Measurements from ENCODE around the gene GPR148. TPM values are rescaled to one million over a fixed set of nuclear protein-coding genes. Genes with fewer than 3 reads are reported as not detected.

GPR148 gene
- total RNA-seq, 1 donor from 2014 or later, result not detected

DNA sequence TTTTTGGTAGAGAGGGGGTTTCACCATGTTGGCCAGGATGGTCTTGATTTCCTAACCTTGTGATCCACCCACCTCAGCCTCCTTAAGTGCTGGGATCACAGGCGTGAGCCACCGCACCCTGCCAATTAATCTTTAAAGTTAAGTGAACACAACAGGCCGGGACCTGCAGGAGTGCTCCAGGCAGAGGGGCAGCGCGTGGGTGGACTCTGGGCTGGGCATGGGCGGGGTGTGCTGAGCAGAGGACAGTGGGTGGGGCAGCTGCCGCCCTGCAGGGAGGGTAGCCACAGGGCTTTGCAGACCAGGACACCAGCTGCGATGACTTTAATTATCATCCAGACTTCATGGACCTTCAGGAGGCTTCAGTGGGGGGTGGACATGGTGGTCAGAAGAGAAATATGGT, 8.8 kb upstream of the GPR148 start:
- no peak overlapping the region for H3K4me3 Mint-ChIP-seq (ENCODE audit: unreplicated experiment)
- peaks cover 2% of the 10 kb centered on the region for H3K9me3 ChIP-seq (ENCODE audit: insufficient read depth, low read depth, low read length)
- no peaks in the 10 kb centered on the region for H3K79me2 ChIP-seq (ENCODE audit: insufficient read depth, low read length)
- H3K27me3 ChIP-seq (ENCODE audit: insufficient read depth, low read length), result no peaks in the 10 kb centered on the region
- H3K4me2 ChIP-seq (ENCODE audit: low read length), result no peak overlapping the region
- no peaks in the 10 kb centered on the region for H4K20me1 ChIP-seq (ENCODE audit: insufficient read depth, low read length)
- DNase-seq (ENCODE audit: low read depth) (no peak), FAIRE-seq (no peak)
- no peak for TF ChIP-seq EZH2 (IDR thresholded peaks at IDR 0.05; ENCODE audit: insufficient read depth, low read length)
- TF ChIP-seq, protein P1, sequence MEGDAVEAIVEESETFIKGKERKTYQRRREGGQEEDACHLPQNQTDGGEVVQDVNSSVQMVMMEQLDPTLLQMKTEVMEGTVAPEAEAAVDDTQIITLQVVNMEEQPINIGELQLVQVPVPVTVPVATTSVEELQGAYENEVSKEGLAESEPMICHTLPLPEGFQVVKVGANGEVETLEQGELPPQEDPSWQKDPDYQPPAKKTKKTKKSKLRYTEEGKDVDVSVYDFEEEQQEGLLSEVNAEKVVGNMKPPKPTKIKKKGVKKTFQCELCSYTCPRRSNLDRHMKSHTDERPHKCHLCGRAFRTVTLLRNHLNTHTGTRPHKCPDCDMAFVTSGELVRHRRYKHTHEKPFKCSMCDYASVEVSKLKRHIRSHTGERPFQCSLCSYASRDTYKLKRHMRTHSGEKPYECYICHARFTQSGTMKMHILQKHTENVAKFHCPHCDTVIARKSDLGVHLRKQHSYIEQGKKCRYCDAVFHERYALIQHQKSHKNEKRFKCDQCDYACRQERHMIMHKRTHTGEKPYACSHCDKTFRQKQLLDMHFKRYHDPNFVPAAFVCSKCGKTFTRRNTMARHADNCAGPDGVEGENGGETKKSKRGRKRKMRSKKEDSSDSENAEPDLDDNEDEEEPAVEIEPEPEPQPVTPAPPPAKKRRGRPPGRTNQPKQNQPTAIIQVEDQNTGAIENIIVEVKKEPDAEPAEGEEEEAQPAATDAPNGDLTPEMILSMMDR (IDR thresholded peaks at IDR 0.05; ENCODE audit: insufficient read depth, low read depth, low read length), result no peak
- no peaks in the 10 kb centered on the region for H3K4me1 Mint-ChIP-seq (ENCODE audit: low read depth, unreplicated experiment)
- no peaks in the 10 kb centered on the region for H3K36me3 ChIP-seq (ENCODE audit: insufficient read depth, low read length)
- H3K9ac ChIP-seq (ENCODE audit: low read length), result no peak overlapping the region
- peaks cover 4% of the 10 kb centered on the region for H3K9me3 Mint-ChIP-seq (ENCODE audit: unreplicated experiment)
- H3K36me3 Mint-ChIP-seq (ENCODE audit: low read depth, unreplicated experiment), result no peaks in the 10 kb centered on the region
- no peak overlapping the region for H2AFZ ChIP-seq (ENCODE audit: low read depth, low read length)
- H3K27ac ChIP-seq (ENCODE audit: low read depth, low read length), result no peak overlapping the region
- peaks cover 3% of the 10 kb centered on the region for H3K27me3 Mint-ChIP-seq (ENCODE audit: low read depth, unreplicated experiment)
- no peak overlapping the region for H3K4me3 ChIP-seq (ENCODE audit: insufficient read depth, low read depth, low read length)
- H3K4me1 ChIP-seq (ENCODE audit: insufficient read depth, low read length), result no peaks in the 10 kb centered on the region
- H3K27ac Mint-ChIP-seq (ENCODE audit: unreplicated experiment), result no peak overlapping the region

DNA sequence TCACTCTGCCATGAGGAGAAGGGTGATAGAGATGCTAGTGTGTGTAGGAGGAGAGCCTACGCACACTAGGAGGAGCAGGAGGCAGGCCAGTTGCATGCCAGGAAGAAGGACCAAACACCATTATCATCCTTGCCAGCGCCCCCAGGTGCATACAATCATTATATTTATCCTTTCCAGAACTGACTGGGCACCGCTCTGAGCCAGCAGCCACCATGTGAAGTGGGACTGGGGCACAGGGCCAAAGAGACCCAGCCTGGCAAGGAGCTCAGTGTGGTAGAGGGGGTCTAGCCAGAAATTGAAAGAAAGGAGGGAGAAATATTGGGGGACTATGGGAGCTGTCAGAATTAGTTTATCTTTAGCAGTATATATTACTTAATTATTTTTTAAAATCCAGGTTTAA, 8.3 kb upstream of the GPR148 start:
- no peak for TF ChIP-seq EZH2 (IDR thresholded peaks at IDR 0.05; ENCODE audit: insufficient read depth, low read length)
- TF ChIP-seq, protein P1 (IDR thresholded peaks at IDR 0.05; ENCODE audit: insufficient read depth, low read depth, low read length), result no peak
- no peak overlapping the region for H3K4me3 ChIP-seq (ENCODE audit: insufficient read depth, low read depth, low read length)
- no peaks in the 10 kb centered on the region for H3K79me2 ChIP-seq (ENCODE audit: insufficient read depth, low read length)
- H3K9me3 ChIP-seq (ENCODE audit: insufficient read depth, low read depth, low read length), result peaks cover 2% of the 10 kb centered on the region
- FAIRE-seq (no peak), DNase-seq (ENCODE audit: low read depth) (no peak)
- H3K27ac ChIP-seq (ENCODE audit: low read depth, low read length), result no peak overlapping the region
- no peak overlapping the region for H3K9ac ChIP-seq (ENCODE audit: low read length)
- H4K20me1 ChIP-seq (ENCODE audit: insufficient read depth, low read length), result no peaks in the 10 kb centered on the region
- no peaks in the 10 kb centered on the region for H3K36me3 ChIP-seq (ENCODE audit: insufficient read depth, low read length)
- Mint-ChIP-seq H3K4me3 (ENCODE audit: unreplicated experiment) (no peak overlapping the region), H3K9me3 (ENCODE audit: unreplicated experiment) (peaks cover 4% of the 10 kb centered on the region), H3K27me3 (ENCODE audit: low read depth, unreplicated experiment) (peaks cover 3% of the 10 kb centered on the region), H3K4me1 (ENCODE audit: low read depth, unreplicated experiment) (no peaks in the 10 kb centered on the region), H3K36me3 (ENCODE audit: low read depth, unreplicated experiment) (no peaks in the 10 kb centered on the region), H3K27ac (ENCODE audit: unreplicated experiment) (no peak overlapping the region)
- no peaks in the 10 kb centered on the region for H3K27me3 ChIP-seq (ENCODE audit: insufficient read depth, low read length)
- no peak overlapping the region for H3K4me2 ChIP-seq (ENCODE audit: low read length)
- H2AFZ ChIP-seq (ENCODE audit: low read depth, low read length), result no peak overlapping the region
- H3K4me1 ChIP-seq (ENCODE audit: insufficient read depth, low read length), result no peaks in the 10 kb centered on the region

DNA sequence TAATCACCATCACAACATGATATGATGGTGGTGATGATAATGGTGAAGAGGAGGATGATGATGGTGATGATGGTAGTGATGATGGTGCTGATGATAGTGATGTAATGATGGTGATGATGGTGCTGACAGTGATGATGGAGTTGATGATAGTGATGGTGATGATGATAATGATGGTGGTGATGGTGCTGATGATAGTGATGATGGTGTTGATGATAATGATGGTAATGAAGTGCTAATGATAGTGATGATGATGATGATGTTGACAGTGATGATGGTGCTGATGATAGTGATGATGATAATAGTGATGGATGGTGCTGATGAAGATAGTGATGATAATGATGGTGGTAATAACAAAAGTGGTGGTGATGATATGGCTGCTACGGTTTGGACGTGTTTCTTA, 4.4 kb upstream of the GPR148 start:
- FAIRE-seq, result no peak

More for the DNA sequence above, 4.4 kb upstream of the GPR148 start:
- Histone ChIP-seq H3K4me3 (ENCODE audit: insufficient read depth, low read depth, low read length) (no peak overlapping the region), H3K9me3 (ENCODE audit: insufficient read depth, low read depth, low read length) (peaks cover 2% of the 10 kb centered on the region), H2AFZ (ENCODE audit: low read depth, low read length) (no peak overlapping the region), H3K27me3 (ENCODE audit: insufficient read depth, low read length) (no peaks in the 10 kb centered on the region), H3K4me1 (ENCODE audit: insufficient read depth, low read length) (peaks cover 6% of the 10 kb centered on the region), H3K9ac (ENCODE audit: low read length) (no peak overlapping the region), H3K27ac (ENCODE audit: low read depth, low read length) (no peak overlapping the region), H3K36me3 (ENCODE audit: insufficient read depth, low read length) (no peaks in the 10 kb centered on the region), H4K20me1 (ENCODE audit: insufficient read depth, low read length) (no peaks in the 10 kb centered on the region), H3K4me2 (ENCODE audit: low read length) (no peak overlapping the region), H3K79me2 (ENCODE audit: insufficient read depth, low read length) (no peaks in the 10 kb centered on the region)
- Mint-ChIP-seq H3K9me3 (ENCODE audit: unreplicated experiment) (peaks cover 4% of the 10 kb centered on the region), H3K4me1 (ENCODE audit: low read depth, unreplicated experiment) (no peaks in the 10 kb centered on the region), H3K27me3 (ENCODE audit: low read depth, unreplicated experiment) (peaks cover 7% of the 10 kb centered on the region), H3K4me3 (ENCODE audit: unreplicated experiment) (no peak overlapping the region), H3K27ac (ENCODE audit: unreplicated experiment) (no peak overlapping the region), H3K36me3 (ENCODE audit: low read depth, unreplicated experiment) (no peaks in the 10 kb centered on the region)
- no peak for TF ChIP-seq EZH2 (IDR thresholded peaks at IDR 0.05; ENCODE audit: insufficient read depth, low read length)
- TF ChIP-seq, protein P1 (IDR thresholded peaks at IDR 0.05; ENCODE audit: insufficient read depth, low read depth, low read length), result no peak
- DNase-seq (ENCODE audit: low read depth), result no peak

Measured in astrocyte (in vitro differentiated cells and primary cell).